Kidney (tissue), 14 donors: ENCODE data around the gene JAKMIP1. TPM values are rescaled to one million over a fixed set of nuclear protein-coding genes. Genes with fewer than 3 reads are reported as not detected.

Experiments used
- DNase-seq, 5 donors: peaks; one replicate each; pipeline ENCODE4 v3.0.0-alpha.2; 2013 to 2020
- FAIRE-seq: peaks from 2 replicates; lab custom pipeline; 2012; peaks lifted over from hg19 to GRCh38; lab: Jason Lieb, UNC
- H3K27ac ChIP-seq, 2 donors: one replicate each; pipeline ENCODE4 v1.7.0; 2013; ENCODE audit warnings: low read depth in 2 of 2, low read length in 2 of 2, inconsistent platforms in 1 of 2
- H3K27me3 ChIP-seq: one replicate; pipeline ENCODE4 v1.7.1; 2013; ENCODE audit warnings: low read length, inconsistent platforms; ENCODE audit not compliant: control insufficient read depth, insufficient read depth
- H3K36me3 ChIP-seq, 3 donors: one replicate each; pipeline versions ENCODE4 v1.7.0 to v1.7.1; 2013; ENCODE audit warnings: low read length in 3 of 3, control low read depth in 1 of 3, inconsistent platforms in 1 of 3; ENCODE audit not compliant: insufficient read depth in 3 of 3, control insufficient read depth in 2 of 3
- H3K4me1 ChIP-seq, 3 donors: one replicate each; pipeline versions ENCODE4 v1.7.0 to v1.7.1; 2013; ENCODE audit warnings: low read length in 3 of 3, inconsistent platforms in 1 of 3, low read depth in 1 of 3; ENCODE audit not compliant: control insufficient read depth in 2 of 3, insufficient read depth in 2 of 3
- H3K4me3 ChIP-seq, 3 donors: one replicate each; pipeline versions ENCODE4 v1.7.0 to v1.8.1; 2013; ENCODE audit warnings: low read length in 3 of 3, control low read depth in 1 of 3, inconsistent platforms in 1 of 3
- H3K9ac ChIP-seq, 3 donors: one replicate each; pipeline versions ENCODE4 v1.7.0 to v1.7.1; 2013; ENCODE audit warnings: low read length in 3 of 3, control low read depth in 1 of 3, inconsistent platforms in 1 of 3
- H3K9me3 ChIP-seq, 3 donors: one replicate each; pipeline versions ENCODE4 v1.7.0 to v1.7.1; 2013; ENCODE audit warnings: low read length in 3 of 3, control low read depth in 1 of 3, inconsistent platforms in 1 of 3; ENCODE audit not compliant: control insufficient read depth in 2 of 3, insufficient read depth in 1 of 3
- intact Hi-C: fragments of 100-400 bp; cut with DNase I; formaldehyde crosslinking; loops from one replicate; pipeline ENCODE4 v1.11.1; 2022
- polyA plus RNA-seq: library from polyadenylated mRNA; stranded (reverse); fragments of 350-450 nt; fragmentation: Illumina TruSeq; extraction: RNeasy Lipid Tissue Mini Kit (QIAGEN cat#74804); gene quantifications from one replicate; pipeline ENCODE4 v1.2.3, GENCODE V29; 2014; ENCODE audit warnings: low read depth, low replicate concordance; ENCODE audit not compliant: insufficient read depth
- total RNA-seq: library from RNA; stranded (reverse); fragmentation: NEBNext Ultra II Directional; extraction: Animal tissue kit (Norgen Biotek cat#: 25700); gene quantifications from one replicate; pipeline ENCODE4 v1.2.1, GENCODE V29; 2021
- TF ChIP-seq, protein P1 (sequence below): IDR thresholded peaks from 3 replicates; pipeline ENCODE4 v1.5.1; 2012; ENCODE audit warnings: mild to moderate bottlenecking, moderate library complexity, borderline replicate concordance; ENCODE audit not compliant: insufficient read depth; ENCODE audit errors: extremely low read depth
- donor health status: control.
- donor health status: control.
- donor health status: control.
- donor health status: control.
- donor health status: control.
- donor health status: DM: yes; HTN: yes; CAD: no.
- donor health status: Normal renal cell carcinoma (clear cell type).

JAKMIP1 gene
- total and polyA plus RNA-seq, 2 donors from 2014 or later: 0.69 TPM; not detected in 1

DNA sequence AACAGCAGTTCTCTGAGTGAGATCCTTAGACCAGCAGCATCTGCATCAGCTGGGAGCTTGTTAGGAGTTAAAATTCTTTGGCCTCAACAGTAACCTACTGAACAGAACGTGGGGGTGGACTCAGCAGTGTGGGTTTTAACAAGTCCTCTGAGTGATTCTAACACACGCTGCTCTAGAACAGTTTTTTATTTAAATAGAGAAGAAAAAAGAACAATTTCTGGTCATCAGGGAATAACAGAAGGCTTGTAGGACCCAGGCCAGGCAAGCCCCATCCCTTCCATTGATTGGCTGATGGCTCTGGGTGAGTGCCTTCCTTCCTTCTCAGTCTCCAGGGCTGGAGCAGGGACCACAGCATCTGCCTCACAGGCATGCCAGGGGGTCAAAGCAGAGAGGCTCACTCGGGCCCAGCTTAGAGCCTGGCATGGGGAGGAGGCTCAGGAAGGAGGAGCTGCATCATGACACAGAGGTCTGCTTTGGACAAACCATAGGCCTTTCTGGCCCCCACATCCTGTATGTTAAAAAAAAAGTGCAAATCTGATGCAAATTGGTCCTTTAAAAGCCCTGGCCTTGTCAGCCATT is 56.7 kb downstream of the JAKMIP1 start:
- FAIRE-seq: no peak
- H3K9ac ChIP-seq: no peak overlapping the region
- TF ChIP-seq, protein P1, sequence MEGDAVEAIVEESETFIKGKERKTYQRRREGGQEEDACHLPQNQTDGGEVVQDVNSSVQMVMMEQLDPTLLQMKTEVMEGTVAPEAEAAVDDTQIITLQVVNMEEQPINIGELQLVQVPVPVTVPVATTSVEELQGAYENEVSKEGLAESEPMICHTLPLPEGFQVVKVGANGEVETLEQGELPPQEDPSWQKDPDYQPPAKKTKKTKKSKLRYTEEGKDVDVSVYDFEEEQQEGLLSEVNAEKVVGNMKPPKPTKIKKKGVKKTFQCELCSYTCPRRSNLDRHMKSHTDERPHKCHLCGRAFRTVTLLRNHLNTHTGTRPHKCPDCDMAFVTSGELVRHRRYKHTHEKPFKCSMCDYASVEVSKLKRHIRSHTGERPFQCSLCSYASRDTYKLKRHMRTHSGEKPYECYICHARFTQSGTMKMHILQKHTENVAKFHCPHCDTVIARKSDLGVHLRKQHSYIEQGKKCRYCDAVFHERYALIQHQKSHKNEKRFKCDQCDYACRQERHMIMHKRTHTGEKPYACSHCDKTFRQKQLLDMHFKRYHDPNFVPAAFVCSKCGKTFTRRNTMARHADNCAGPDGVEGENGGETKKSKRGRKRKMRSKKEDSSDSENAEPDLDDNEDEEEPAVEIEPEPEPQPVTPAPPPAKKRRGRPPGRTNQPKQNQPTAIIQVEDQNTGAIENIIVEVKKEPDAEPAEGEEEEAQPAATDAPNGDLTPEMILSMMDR: no peak
- no peaks in the 10 kb centered on the region for H3K4me1 ChIP-seq
- H3K36me3 ChIP-seq: no peaks in the 10 kb centered on the region
- H3K27me3 ChIP-seq: no peaks in the 10 kb centered on the region
- H3K27ac ChIP-seq: no peak overlapping the region
- H3K4me3 ChIP-seq: no peak overlapping the region
- intact Hi-C loops: no loop called here
- H3K9me3 ChIP-seq: peaks cover 0 to 7% (median 0%) of the 10 kb centered on the region in 3 donors
- no peak for DNase-seq

DNA sequence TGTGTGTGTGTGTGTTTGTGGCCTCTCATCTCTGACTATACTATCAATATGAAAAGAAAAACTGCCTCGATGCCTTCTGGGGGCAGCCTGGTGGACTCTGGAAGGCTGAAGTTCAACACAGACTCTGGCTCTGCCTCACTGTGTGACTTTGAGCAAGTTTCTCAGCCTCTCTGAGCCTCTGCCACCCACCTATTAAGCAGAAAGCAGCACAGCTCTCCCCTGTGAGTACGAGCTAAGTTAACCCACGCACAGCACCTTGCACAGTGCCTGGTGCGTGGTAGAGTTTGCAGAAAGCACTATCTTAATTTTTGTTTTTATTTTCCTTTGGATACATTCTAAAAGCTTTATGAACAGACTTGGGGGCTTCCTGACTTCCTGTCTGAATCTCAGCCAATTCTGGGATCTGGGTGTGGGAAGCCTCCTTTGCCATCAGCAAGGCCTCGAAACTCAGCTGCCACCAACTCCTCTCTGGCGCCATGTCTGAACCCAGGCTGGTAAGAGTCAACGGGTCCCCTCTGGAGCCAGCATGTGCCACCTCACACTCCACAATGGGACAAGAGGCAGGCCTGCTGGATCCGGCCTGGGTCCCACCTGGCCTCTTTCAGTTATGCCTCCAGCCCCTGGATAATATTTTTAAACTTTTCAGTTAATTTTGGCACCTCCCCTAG is 57.3 kb downstream of the JAKMIP1 start:
- H3K4me3 ChIP-seq: no peak overlapping the region
- H3K27ac ChIP-seq: no peak overlapping the region
- H3K4me1 ChIP-seq: no peaks in the 10 kb centered on the region
- FAIRE-seq (no peak), DNase-seq (no peak)
- H3K9ac ChIP-seq: no peak overlapping the region
- peaks cover 0 to 7% (median 0%) of the 10 kb centered on the region in 3 donors for H3K9me3 ChIP-seq
- TF ChIP-seq, protein P1: no peak
- intact Hi-C loops: no loop called here
- H3K36me3 ChIP-seq: no peaks in the 10 kb centered on the region
- no peaks in the 10 kb centered on the region for H3K27me3 ChIP-seq

DNA sequence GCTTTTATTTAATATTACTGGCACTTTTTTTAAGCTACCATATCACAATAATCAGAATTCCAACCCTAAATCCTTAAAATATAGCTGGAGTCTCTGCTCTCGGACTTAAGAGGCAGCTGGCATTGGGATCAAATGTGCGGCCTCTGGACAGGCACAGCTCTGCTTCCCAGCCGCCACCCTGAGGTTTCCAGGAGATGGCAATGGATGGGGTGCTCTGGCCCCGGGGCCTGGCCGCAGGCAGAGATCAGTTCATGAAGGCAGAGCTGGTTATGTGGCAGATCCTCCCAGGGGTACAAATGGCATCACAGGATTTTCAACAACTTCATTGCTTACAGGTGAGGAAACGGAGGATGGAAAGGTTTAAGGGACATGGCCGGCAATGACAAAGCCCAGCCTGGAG is 57.8 kb downstream of the JAKMIP1 start:
- Histone ChIP-seq H3K4me3 (no peak overlapping the region), H3K9me3 (peaks cover 0 to 7% (median 0%) of the 10 kb centered on the region in 3 donors), H3K36me3 (no peaks in the 10 kb centered on the region), H3K27me3 (no peaks in the 10 kb centered on the region), H3K27ac (no peak overlapping the region), H3K4me1 (no peaks in the 10 kb centered on the region), H3K9ac (no peak overlapping the region)
- intact Hi-C loops: no loop called here
- DNase-seq (no peak), FAIRE-seq (no peak)
- TF ChIP-seq, protein P1: no peak
